Bronchial epithelial cell (primary cell): ENCODE results near the gene RHOC. TPM values are rescaled to one million over a fixed set of nuclear protein-coding genes. Genes with fewer than 3 reads are reported as not detected.

Experiments used
- DNase-seq: peaks from one replicate; pipeline ENCODE4 v3.0.0-alpha.2; 2010; ENCODE audit warnings: low read depth
- FAIRE-seq: peaks from 2 replicates; lab custom pipeline; 2011; peaks lifted over from hg19 to GRCh38; lab: Jason Lieb, UNC
- H3K27me3 ChIP-seq: 2 replicates; pipeline ENCODE4 v1.5.1; 2011; ENCODE audit warnings: low read length; ENCODE audit not compliant: control insufficient read depth, insufficient read depth
- H3K36me3 ChIP-seq: 2 replicates; pipeline ENCODE4 v1.5.1; 2011; ENCODE audit warnings: low read length; ENCODE audit not compliant: control insufficient read depth, insufficient read depth
- H3K4me3 ChIP-seq: 2 replicates; pipeline ENCODE4 v1.5.1; 2011; ENCODE audit warnings: mild to moderate bottlenecking, low read depth, low read length, control low read depth
- total RNA-seq: library from RNA; depleted of rRNA; stranded (reverse); fragments of >200 nt; gene quantifications from 2 replicates; pipeline ENCODE4 v1.2.1, GENCODE V29; 2014
- TF ChIP-seq, protein P1 (sequence below): IDR thresholded peaks from 2 replicates; pipeline ENCODE4 v1.5.1; 2011; ENCODE audit warnings: mild to moderate bottlenecking, moderate library complexity, low read length, control low read depth, inconsistent platforms; ENCODE audit not compliant: insufficient read depth, severe bottlenecking

The RHOC gene
- total RNA-seq, 1 donor from 2014 or later, result 469 TPM

DNA sequence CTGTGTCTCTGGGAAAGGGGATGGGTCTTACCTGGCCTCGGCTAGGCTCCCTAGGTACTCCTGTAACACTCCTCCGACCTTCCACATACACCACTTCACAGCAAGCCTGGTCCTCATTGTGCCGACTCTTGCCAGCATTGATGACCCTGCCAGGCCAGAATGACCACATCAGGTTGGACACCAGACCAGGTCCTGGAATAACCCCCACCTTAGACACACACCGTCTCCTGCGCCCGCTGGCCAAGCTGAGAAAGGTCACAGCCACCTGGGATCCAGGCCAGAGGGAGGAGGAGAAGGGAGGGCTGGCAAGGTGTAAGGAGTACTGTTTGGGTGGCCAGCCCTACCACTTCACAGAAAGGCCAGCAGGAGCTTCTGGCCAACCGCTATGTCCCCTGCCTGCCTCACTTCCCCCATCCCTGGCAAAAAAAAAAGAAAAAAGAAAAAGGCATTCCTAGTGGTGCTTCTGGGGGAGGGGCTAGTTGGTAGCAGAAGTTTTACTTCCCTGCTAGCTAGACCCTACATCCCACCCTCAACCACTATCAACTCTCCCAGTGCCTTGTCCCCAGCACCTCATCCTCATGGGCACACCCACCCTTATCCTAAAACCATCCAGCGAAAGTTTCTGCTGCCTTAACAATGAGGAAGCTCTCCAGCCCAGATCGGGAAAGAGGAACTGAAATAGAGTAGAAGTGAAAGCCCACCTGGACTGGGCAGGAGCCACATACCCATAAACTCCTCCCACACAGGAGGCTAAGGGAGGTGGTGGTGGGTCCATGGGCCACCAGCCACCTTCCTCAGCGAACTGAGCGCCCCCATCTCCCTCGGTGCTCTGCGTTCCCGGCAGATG, 6.8 kb upstream of the RHOC start:
- DNase-seq, result no peak
- TF ChIP-seq, protein P1, sequence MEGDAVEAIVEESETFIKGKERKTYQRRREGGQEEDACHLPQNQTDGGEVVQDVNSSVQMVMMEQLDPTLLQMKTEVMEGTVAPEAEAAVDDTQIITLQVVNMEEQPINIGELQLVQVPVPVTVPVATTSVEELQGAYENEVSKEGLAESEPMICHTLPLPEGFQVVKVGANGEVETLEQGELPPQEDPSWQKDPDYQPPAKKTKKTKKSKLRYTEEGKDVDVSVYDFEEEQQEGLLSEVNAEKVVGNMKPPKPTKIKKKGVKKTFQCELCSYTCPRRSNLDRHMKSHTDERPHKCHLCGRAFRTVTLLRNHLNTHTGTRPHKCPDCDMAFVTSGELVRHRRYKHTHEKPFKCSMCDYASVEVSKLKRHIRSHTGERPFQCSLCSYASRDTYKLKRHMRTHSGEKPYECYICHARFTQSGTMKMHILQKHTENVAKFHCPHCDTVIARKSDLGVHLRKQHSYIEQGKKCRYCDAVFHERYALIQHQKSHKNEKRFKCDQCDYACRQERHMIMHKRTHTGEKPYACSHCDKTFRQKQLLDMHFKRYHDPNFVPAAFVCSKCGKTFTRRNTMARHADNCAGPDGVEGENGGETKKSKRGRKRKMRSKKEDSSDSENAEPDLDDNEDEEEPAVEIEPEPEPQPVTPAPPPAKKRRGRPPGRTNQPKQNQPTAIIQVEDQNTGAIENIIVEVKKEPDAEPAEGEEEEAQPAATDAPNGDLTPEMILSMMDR, result no peak
- peak overlapping the region; percentile 65 for H3K4me3 ChIP-seq
- no peak for FAIRE-seq
- H3K36me3 ChIP-seq, result peaks cover 2% of the 10 kb centered on the region
- no peaks in the 10 kb centered on the region for H3K27me3 ChIP-seq

DNA sequence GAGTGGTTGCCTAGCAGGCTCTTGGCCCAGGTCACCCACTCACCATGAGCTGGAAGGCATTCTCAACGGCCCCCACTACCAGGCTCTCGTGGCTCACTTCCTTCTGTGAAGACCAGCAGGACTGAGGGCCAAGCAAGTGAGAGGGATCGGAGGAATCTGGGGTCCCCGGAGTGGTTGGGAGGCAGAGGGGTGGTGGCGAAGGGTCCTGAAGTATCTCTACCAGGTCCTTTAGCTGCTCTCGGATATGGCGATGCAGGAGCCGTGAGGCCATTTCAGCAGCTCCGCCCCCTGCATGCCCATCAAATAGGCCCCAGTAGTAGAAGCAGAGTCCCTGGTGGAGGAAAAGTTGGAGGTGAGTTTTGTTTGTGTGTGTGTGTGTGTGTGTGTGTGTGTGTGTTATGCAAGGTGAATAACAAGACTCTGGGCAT, 5.8 kb upstream of the RHOC start:
- H3K27me3 ChIP-seq, result no peaks in the 10 kb centered on the region
- peaks cover 2% of the 10 kb centered on the region for H3K36me3 ChIP-seq
- no peak for DNase-seq
- no peak for FAIRE-seq
- no peak overlapping the region for H3K4me3 ChIP-seq
- TF ChIP-seq, protein P1, result no peak

DNA sequence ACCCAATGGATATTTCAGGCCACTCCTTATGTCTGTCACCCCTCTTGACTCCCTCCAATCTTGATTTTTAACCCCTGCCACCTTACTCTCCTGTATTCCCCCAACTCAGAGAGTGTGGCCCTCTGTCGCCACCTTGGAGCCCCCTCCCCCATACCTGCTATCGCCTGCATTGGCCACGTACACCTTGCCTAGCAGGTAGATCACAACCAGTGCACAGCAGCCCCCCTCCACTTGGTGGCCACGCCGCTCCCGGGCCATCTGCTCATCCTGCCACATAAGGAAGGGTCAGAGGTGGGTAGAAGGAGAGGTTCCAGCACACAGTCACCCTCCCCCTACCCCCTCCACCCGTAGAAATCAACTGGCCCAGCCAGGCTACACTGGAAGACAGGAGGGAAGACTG, 5.3 kb upstream of the RHOC start:
- DNase-seq, result no peak
- no peak for FAIRE-seq
- Histone ChIP-seq H3K4me3 (no peak overlapping the region), H3K36me3 (peaks cover 2% of the 10 kb centered on the region), H3K27me3 (no peaks in the 10 kb centered on the region)
- TF ChIP-seq, protein P1, result no peak

DNA sequence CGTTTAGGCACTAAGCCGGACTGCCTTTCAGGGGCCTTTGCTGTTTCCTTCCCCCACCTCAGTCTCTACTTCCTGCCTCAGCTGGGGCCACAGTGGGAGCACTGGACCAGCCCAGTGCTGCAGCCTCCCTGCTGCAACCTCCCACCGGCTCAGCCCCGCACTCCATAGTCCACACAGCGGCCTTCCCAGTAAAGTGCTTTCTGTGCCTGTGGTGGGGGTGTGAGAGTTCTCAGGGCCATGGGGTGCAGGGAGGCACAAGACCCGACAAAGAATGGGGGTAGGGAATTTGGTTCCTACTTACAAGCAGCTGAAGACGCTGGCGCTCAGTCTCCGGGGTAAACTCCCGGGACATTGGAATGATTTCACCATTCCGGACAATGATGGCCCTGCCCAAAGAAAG, 4.7 kb upstream of the RHOC start:
- FAIRE-seq (no peak), DNase-seq (no peak)
- TF ChIP-seq, protein P1, result no peak

DNA sequence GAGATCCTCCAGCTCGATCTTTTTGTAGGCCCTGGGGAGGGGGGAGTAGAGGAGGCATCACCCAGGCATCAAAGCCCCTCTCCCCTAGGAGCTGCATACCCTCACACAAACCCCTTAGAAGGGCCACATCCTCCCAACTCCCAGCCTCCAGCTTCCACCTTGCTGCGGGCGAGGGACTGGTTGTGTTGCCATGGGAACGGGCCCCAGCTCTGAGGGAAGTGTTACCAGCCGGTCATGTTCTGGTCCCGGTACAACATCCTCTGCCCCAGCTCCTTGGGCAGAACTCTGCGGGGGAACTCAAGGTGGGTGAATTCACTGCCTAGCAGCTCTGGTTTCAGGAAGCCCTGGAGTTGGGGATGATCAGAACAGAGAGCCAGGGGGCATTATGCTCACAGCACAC, 4.1 kb upstream of the RHOC start:
- H3K27me3 ChIP-seq, result no peaks in the 10 kb centered on the region
- no peak for FAIRE-seq
- no peak for DNase-seq
- H3K36me3 ChIP-seq, result peaks cover 2% of the 10 kb centered on the region
- no peak overlapping the region for H3K4me3 ChIP-seq
- TF ChIP-seq, protein P1, result no peak

More for the DNA sequence above, 4.7 kb upstream of the RHOC start:
- peaks cover 2% of the 10 kb centered on the region for H3K36me3 ChIP-seq
- H3K4me3 ChIP-seq, result no peak overlapping the region
- H3K27me3 ChIP-seq, result no peaks in the 10 kb centered on the region
